ENCODE results near the gene ATP9A. TPM values are rescaled to one million over a fixed set of nuclear protein-coding genes. Genes with fewer than 3 reads are reported as not detected.

The ATP9A gene
- total RNA-seq, 5 donors from 2014 or later (not counting 1 experiment from before 2014, with no cell fraction given) = 0.44 to 0.85 (median 0.72) TPM

GRCh38 chr20:51643390-51643789 lies 124.8 kb downstream of the ATP9A start:
- Mint-ChIP-seq H3K4me1 (no peaks in the 10 kb centered on the region), H3K27ac (peak overlapping the region in 1 of 2 donors; percentile 11), H3K4me3 (no peak overlapping the region), H3K9me3 (no peaks in the 10 kb centered on the region), H3K27me3 (peaks cover 0 to 1% of the 10 kb centered on the region in 2 donors), H3K36me3 (no peaks in the 10 kb centered on the region)
- DNase-seq (no peak), ATAC-seq (replicated peaks in 1 of 4) (no peak)
- Histone ChIP-seq H3K4me1 (ENCODE audit: control insufficient read depth in 1 of 2, extremely low read depth in 1 of 2, insufficient read depth in 2 of 2, low read length in 2 of 2) (peaks cover 0 to 5% of the 10 kb centered on the region in 2 experiments), H3K27ac (ENCODE audit: low read length) (no peak overlapping the region), H3K36me3 (ENCODE audit: control insufficient read depth in 2 of 2, extremely low read depth in 1 of 2, insufficient read depth in 1 of 2, low read length in 1 of 2) (no peaks in the 10 kb centered on the region), H3K27me3 (replicated peaks in 1 of 2; ENCODE audit: control insufficient read depth in 2 of 2, extremely low read depth in 1 of 2, insufficient read depth in 2 of 2, low read length in 1 of 2) (no peaks in the 10 kb centered on the region), H3K4me3 (ENCODE audit: control insufficient read depth in 1 of 2, extremely low read depth in 1 of 2, low read length in 1 of 2) (no peak overlapping the region), H3K9me3 (no peaks in the 10 kb centered on the region)
- WGBS (ENCODE audit: insufficient coverage) = no CpG with 5 or more reads among the region's 2 CpGs
- ChIA-PET POLR2A (no interaction called here), CTCF (no interaction called here)

GRCh38 chr20:51641866-51642265 lies 126.3 kb downstream of the ATP9A start:
- Histone ChIP-seq H3K27ac (ENCODE audit: low read length) (no peak overlapping the region), H3K36me3 (ENCODE audit: control insufficient read depth in 2 of 2, extremely low read depth in 1 of 2, insufficient read depth in 1 of 2, low read length in 1 of 2) (no peaks in the 10 kb centered on the region), H3K9me3 (no peaks in the 10 kb centered on the region), H3K27me3 (replicated peaks in 1 of 2; ENCODE audit: control insufficient read depth in 2 of 2, extremely low read depth in 1 of 2, insufficient read depth in 2 of 2, low read length in 1 of 2) (peaks cover 0 to under 1% of the 10 kb centered on the region in 2 experiments), H3K4me1 (ENCODE audit: control insufficient read depth in 1 of 2, extremely low read depth in 1 of 2, insufficient read depth in 2 of 2, low read length in 2 of 2) (peaks cover 0 to 5% of the 10 kb centered on the region in 2 experiments), H3K4me3 (ENCODE audit: control insufficient read depth in 1 of 2, extremely low read depth in 1 of 2, low read length in 1 of 2) (no peak overlapping the region)
- no peak overlapping the region for H3K4me3 Mint-ChIP-seq
- H3K9me3 Mint-ChIP-seq = no peaks in the 10 kb centered on the region
- DNase-seq (no peak), ATAC-seq (replicated peaks in 1 of 4) (no peak)
- H3K36me3 Mint-ChIP-seq = no peaks in the 10 kb centered on the region
- ChIA-PET CTCF (interaction anchor here (0.6 to 0.7 kb wide), 3 partner anchors 292 to 407 kb away, joined by 3 to 10 read pairs (median 8); no protein-coding TSS in a partner anchor), POLR2A (no interaction called here)
- H3K4me1 Mint-ChIP-seq = no peaks in the 10 kb centered on the region
- WGBS (ENCODE audit: insufficient coverage) = 90% methylated on average over 2 of the region's 4 CpGs
- peaks cover 0 to 5% of the 10 kb centered on the region in 2 donors for H3K27me3 Mint-ChIP-seq
- H3K27ac Mint-ChIP-seq = no peak overlapping the region

GRCh38 chr20:51640743-51641142 lies 127.4 kb downstream of the ATP9A start:
- Histone ChIP-seq H3K27ac (ENCODE audit: low read length) (no peak overlapping the region), H3K9me3 (no peaks in the 10 kb centered on the region), H3K36me3 (ENCODE audit: control insufficient read depth in 2 of 2, extremely low read depth in 1 of 2, insufficient read depth in 1 of 2, low read length in 1 of 2) (no peaks in the 10 kb centered on the region), H3K27me3 (replicated peaks in 1 of 2; ENCODE audit: control insufficient read depth in 2 of 2, extremely low read depth in 1 of 2, insufficient read depth in 2 of 2, low read length in 1 of 2) (peaks cover 0 to 5% of the 10 kb centered on the region in 2 experiments), H3K4me1 (ENCODE audit: control insufficient read depth in 1 of 2, extremely low read depth in 1 of 2, insufficient read depth in 2 of 2, low read length in 2 of 2) (peaks cover 0 to 5% of the 10 kb centered on the region in 2 experiments), H3K4me3 (ENCODE audit: control insufficient read depth in 1 of 2, extremely low read depth in 1 of 2, low read length in 1 of 2) (no peak overlapping the region)
- no peak for ATAC-seq (replicated peaks in 1 of 4)
- WGBS (ENCODE audit: insufficient coverage) = 100% methylated on average over 1 of the region's 3 CpGs
- Mint-ChIP-seq H3K9me3 (no peaks in the 10 kb centered on the region), H3K36me3 (no peaks in the 10 kb centered on the region), H3K4me1 (peaks cover 0 to 3% (median 0%) of the 10 kb centered on the region in 3 donors), H3K27me3 (peaks cover 0 to 4% of the 10 kb centered on the region in 2 donors), H3K27ac (no peak overlapping the region), H3K4me3 (no peak overlapping the region)
- POLR2A ChIA-PET = no interaction called here
- CTCF ChIA-PET = no interaction called here
- DNase-seq = no peak

DNA sequence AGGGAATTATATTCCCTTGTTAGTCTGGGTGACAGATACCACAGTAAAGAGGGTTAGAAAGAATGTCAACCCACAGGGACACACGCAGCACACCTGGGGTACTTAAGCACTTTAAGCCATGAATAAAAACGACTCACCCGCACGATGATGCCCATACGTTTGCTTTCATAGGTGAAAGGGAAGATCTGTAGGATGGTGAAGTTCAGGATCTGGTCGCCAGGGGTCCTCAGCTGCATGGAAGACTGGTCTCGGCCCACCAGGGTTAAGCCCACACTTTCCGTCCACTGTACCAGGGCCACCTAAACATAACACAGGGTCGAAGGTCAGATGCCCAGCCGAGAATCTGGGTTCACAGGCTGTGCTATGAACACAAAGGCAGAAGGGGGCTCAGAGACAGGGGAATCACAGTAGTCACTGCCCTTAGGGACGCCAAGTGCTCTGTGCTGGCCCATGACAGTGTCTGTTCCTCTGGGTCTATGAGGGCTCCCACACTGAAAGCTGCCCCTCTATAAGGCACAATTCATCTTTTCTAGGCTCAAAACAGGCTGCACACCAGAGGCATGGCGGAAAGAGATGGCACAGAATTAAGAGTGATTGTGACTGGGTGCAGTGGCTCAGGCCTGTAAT lies 128.9 kb downstream of the ATP9A start:
- H3K36me3 ChIP-seq (ENCODE audit: control insufficient read depth in 2 of 2, extremely low read depth in 1 of 2, insufficient read depth in 1 of 2, low read length in 1 of 2) = no peaks in the 10 kb centered on the region
- H3K4me3 Mint-ChIP-seq = no peak overlapping the region
- POLR2A ChIA-PET = no interaction called here
- no peak overlapping the region for H3K4me3 ChIP-seq (ENCODE audit: control insufficient read depth in 1 of 2, extremely low read depth in 1 of 2, low read length in 1 of 2)
- peak in 2 of 4 experiments; percentile 41 to 42 for ATAC-seq (replicated peaks in 1 of 4)
- no peaks in the 10 kb centered on the region for H3K9me3 ChIP-seq
- H3K27me3 Mint-ChIP-seq = peaks cover 9 to 11% of the 10 kb centered on the region in 2 donors
- DNase-seq = peak in 30 of 35 experiments; percentile 8 to 68 (median 36)
- 30% methylated on average over 5 of the region's 12 CpGs for WGBS (ENCODE audit: insufficient coverage)
- CTCF ChIA-PET = no interaction called here
- no peaks in the 10 kb centered on the region for H3K36me3 Mint-ChIP-seq
- no peaks in the 10 kb centered on the region for H3K9me3 Mint-ChIP-seq
- no peak overlapping the region for H3K27ac Mint-ChIP-seq
- H3K27ac ChIP-seq (ENCODE audit: low read length) = no peak overlapping the region
- peaks cover 0 to 3% (median 0%) of the 10 kb centered on the region in 3 donors for H3K4me1 Mint-ChIP-seq
- H3K27me3 ChIP-seq (replicated peaks in 1 of 2; ENCODE audit: control insufficient read depth in 2 of 2, extremely low read depth in 1 of 2, insufficient read depth in 2 of 2, low read length in 1 of 2) = peaks cover 0 to 10% of the 10 kb centered on the region in 2 experiments
- peaks cover 0 to 5% of the 10 kb centered on the region in 2 experiments for H3K4me1 ChIP-seq (ENCODE audit: control insufficient read depth in 1 of 2, extremely low read depth in 1 of 2, insufficient read depth in 2 of 2, low read length in 2 of 2)

DNA sequence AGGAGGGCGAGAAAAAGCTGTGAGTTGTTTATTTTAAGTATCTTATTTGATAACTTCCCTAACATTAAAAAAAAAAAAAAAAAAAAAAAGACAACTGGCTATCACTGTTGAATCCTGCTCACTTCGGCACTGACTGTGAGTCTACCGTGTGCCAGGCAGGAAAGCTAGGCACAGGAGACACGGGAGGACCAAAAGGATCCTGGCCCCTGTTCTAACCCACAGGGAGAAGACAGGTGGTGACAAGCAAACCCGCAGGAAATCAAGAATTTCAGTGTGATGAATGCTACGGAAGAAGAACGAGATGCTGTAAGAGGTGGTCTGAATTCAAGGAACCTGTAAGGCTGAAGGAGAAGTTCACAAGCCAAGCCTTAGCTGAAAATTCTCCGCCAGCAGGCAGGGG lies 130.9 kb downstream of the ATP9A start:
- Histone ChIP-seq H3K4me1 (ENCODE audit: control insufficient read depth in 1 of 2, extremely low read depth in 1 of 2, insufficient read depth in 2 of 2, low read length in 2 of 2) (peaks cover 0 to 5% of the 10 kb centered on the region in 2 experiments), H3K9me3 (no peaks in the 10 kb centered on the region), H3K27me3 (replicated peaks in 1 of 2; ENCODE audit: control insufficient read depth in 2 of 2, extremely low read depth in 1 of 2, insufficient read depth in 2 of 2, low read length in 1 of 2) (peaks cover 0 to 12% of the 10 kb centered on the region in 2 experiments), H3K27ac (ENCODE audit: low read length) (no peak overlapping the region), H3K36me3 (ENCODE audit: control insufficient read depth in 2 of 2, extremely low read depth in 1 of 2, insufficient read depth in 1 of 2, low read length in 1 of 2) (no peaks in the 10 kb centered on the region), H3K4me3 (ENCODE audit: control insufficient read depth in 1 of 2, extremely low read depth in 1 of 2, low read length in 1 of 2) (no peak overlapping the region)
- Mint-ChIP-seq H3K4me3 (no peak overlapping the region), H3K9me3 (no peaks in the 10 kb centered on the region), H3K27ac (no peak overlapping the region), H3K4me1 (peaks cover 0 to 3% (median 0%) of the 10 kb centered on the region in 3 donors), H3K36me3 (no peaks in the 10 kb centered on the region), H3K27me3 (peaks cover 12 to 16% of the 10 kb centered on the region in 2 donors)
- WGBS (ENCODE audit: insufficient coverage) = 84% methylated on average over 3 of the region's 8 CpGs
- ChIA-PET CTCF (interaction anchor here (0.6 to 1.0 kb wide), 4 partner anchors 15 to 651 kb away, joined by 3 to 6 read pairs (median 4); no protein-coding TSS in a partner anchor), POLR2A (no interaction called here)
- ATAC-seq (replicated peaks in 1 of 4) (no peak), DNase-seq (no peak)

GRCh38 chr20:51636123-51636522 lies 132.1 kb downstream of the ATP9A start:
- H3K27ac Mint-ChIP-seq = no peak overlapping the region
- Histone ChIP-seq H3K36me3 (ENCODE audit: control insufficient read depth in 2 of 2, extremely low read depth in 1 of 2, insufficient read depth in 1 of 2, low read length in 1 of 2) (no peaks in the 10 kb centered on the region), H3K27ac (ENCODE audit: low read length) (no peak overlapping the region), H3K4me3 (ENCODE audit: control insufficient read depth in 1 of 2, extremely low read depth in 1 of 2, low read length in 1 of 2) (no peak overlapping the region), H3K27me3 (replicated peaks in 1 of 2; ENCODE audit: control insufficient read depth in 2 of 2, extremely low read depth in 1 of 2, insufficient read depth in 2 of 2, low read length in 1 of 2) (peaks cover 0 to 17% of the 10 kb centered on the region in 2 experiments), H3K4me1 (ENCODE audit: control insufficient read depth in 1 of 2, extremely low read depth in 1 of 2, insufficient read depth in 2 of 2, low read length in 2 of 2) (peaks cover 0 to 13% of the 10 kb centered on the region in 2 experiments), H3K9me3 (no peaks in the 10 kb centered on the region)
- POLR2A ChIA-PET = no interaction called here
- H3K4me1 Mint-ChIP-seq = peaks cover 6 to 10% (median 6%) of the 10 kb centered on the region in 3 donors
- H3K9me3 Mint-ChIP-seq = no peaks in the 10 kb centered on the region
- H3K36me3 Mint-ChIP-seq = no peaks in the 10 kb centered on the region
- H3K4me3 Mint-ChIP-seq = no peak overlapping the region
- DNase-seq = no peak
- CTCF ChIA-PET = no interaction called here
- ATAC-seq (replicated peaks in 1 of 4) = no peak
- H3K27me3 Mint-ChIP-seq = peaks cover 18 to 26% of the 10 kb centered on the region in 2 donors
- WGBS (ENCODE audit: insufficient coverage) = no CpG with 5 or more reads among the region's 8 CpGs
